Measurements from ENCODE around the gene SEMA4G. TPM values are rescaled to one million over a fixed set of nuclear protein-coding genes. Genes with fewer than 3 reads are reported as not detected.

SEMA4G gene
- total and polyA plus RNA-seq, 2 of the 13 experiments (the other 11 are each of a cell fraction or from before 2014, with no cell fraction given) = 46.2 to 207 TPM

DNA sequence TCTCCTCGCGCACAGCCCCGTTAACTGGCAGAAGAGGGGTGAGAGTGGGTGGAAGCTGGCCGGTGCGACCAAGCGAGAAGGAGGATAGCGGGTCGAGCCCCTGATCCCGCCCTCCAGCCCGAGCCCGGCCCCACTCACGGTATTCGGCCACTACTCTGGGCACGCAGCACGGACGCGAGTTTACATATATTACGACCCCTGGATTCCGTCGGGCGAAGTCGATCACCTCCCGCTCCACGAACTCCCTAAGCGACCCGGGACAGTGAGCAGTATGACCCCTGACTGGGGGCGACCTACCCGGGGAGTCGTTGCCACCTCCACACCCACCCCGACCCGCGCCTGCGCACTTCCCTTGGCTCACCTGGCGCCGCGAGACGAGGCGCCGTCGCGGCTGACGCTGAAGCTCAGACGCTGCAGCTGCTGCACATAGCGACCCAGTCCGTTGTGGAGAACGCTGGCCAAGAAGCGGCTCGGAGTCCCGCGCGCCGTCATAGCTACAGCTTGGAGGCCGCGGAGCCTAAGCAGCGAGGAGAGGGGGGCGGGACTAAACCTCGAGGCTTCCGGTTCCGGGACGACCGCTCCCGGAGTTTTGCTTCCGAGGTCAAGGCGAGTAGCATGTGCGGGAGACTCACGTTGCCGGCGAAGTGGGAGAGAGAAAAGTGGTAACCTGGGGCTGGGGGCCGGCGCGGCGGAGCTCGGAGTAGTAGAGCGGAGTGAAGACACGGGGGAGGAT, 17.8 kb downstream of the SEMA4G start, which contains the start of the genes MRPL43 and TWNK (continued):
- TF ChIP-seq PRDM15 (CRISPR knock-in tag; IDR thresholded peaks at IDR 0.05) (no peak), FLYWCH1 (CRISPR knock-in tag; IDR thresholded peaks at IDR 0.05) (no peak), ZNF746 (CRISPR knock-in tag; IDR thresholded peaks at IDR 0.05) (no peak), EHMT2 (IDR thresholded peaks at IDR 0.05; ENCODE audit: borderline replicate concordance, low read depth, low read length) (no peak), TOE1 (CRISPR knock-in tag; IDR thresholded peaks at IDR 0.05) (no peak), ZNF652 (CRISPR knock-in tag; IDR thresholded peaks at IDR 0.05; ENCODE audit: borderline replicate concordance, low read depth) (no peak), MAF1 (CRISPR knock-in tag; IDR thresholded peaks at IDR 0.05; ENCODE audit: borderline replicate concordance) (0 out of 2 replicates have a peak, but pooled peaks have one; percentile 40), HOXD1 (CRISPR knock-in tag; IDR thresholded peaks at IDR 0.05) (no peak), ZNF296 (CRISPR knock-in tag; conservative IDR thresholded peaks at IDR 0.05) (0 out of 2 replicates have a peak, but pooled peaks have one; percentile 31), ARNT (IDR thresholded peaks at IDR 0.05) (no peak)
- TF ChIP-seq, protein P1, sequence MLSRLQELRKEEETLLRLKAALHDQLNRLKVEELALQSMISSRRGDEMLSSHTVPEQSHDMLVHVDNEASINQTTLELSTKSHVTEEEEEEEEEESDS (CRISPR knock-in tag; IDR thresholded peaks at IDR 0.05; ENCODE audit: borderline replicate concordance) = 0 out of 2 replicates have a peak, but pooled peaks have one; percentile 47
- TF ChIP-seq, protein P2, sequence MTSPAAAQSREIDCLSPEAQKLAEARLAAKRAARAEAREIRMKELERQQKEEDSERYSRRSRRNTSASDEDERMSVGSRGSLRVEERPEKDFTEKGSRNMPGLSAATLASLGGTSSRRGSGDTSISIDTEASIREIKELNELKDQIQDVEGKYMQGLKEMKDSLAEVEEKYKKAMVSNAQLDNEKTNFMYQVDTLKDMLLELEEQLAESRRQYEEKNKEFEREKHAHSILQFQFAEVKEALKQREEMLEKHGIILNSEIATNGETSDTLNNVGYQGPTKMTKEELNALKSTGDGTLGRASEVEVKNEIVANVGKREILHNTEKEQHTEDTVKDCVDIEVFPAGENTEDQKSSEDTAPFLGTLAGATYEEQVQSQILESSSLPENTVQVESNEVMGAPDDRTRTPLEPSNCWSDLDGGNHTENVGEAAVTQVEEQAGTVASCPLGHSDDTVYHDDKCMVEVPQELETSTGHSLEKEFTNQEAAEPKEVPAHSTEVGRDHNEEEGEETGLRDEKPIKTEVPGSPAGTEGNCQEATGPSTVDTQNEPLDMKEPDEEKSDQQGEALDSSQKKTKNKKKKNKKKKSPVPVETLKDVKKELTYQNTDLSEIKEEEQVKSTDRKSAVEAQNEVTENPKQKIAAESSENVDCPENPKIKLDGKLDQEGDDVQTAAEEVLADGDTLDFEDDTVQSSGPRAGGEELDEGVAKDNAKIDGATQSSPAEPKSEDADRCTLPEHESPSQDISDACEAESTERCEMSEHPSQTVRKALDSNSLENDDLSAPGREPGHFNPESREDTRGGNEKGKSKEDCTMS (CRISPR knock-in tag; conservative IDR thresholded peaks at IDR 0.05) = no peak
- TF ChIP-seq, protein P3, sequence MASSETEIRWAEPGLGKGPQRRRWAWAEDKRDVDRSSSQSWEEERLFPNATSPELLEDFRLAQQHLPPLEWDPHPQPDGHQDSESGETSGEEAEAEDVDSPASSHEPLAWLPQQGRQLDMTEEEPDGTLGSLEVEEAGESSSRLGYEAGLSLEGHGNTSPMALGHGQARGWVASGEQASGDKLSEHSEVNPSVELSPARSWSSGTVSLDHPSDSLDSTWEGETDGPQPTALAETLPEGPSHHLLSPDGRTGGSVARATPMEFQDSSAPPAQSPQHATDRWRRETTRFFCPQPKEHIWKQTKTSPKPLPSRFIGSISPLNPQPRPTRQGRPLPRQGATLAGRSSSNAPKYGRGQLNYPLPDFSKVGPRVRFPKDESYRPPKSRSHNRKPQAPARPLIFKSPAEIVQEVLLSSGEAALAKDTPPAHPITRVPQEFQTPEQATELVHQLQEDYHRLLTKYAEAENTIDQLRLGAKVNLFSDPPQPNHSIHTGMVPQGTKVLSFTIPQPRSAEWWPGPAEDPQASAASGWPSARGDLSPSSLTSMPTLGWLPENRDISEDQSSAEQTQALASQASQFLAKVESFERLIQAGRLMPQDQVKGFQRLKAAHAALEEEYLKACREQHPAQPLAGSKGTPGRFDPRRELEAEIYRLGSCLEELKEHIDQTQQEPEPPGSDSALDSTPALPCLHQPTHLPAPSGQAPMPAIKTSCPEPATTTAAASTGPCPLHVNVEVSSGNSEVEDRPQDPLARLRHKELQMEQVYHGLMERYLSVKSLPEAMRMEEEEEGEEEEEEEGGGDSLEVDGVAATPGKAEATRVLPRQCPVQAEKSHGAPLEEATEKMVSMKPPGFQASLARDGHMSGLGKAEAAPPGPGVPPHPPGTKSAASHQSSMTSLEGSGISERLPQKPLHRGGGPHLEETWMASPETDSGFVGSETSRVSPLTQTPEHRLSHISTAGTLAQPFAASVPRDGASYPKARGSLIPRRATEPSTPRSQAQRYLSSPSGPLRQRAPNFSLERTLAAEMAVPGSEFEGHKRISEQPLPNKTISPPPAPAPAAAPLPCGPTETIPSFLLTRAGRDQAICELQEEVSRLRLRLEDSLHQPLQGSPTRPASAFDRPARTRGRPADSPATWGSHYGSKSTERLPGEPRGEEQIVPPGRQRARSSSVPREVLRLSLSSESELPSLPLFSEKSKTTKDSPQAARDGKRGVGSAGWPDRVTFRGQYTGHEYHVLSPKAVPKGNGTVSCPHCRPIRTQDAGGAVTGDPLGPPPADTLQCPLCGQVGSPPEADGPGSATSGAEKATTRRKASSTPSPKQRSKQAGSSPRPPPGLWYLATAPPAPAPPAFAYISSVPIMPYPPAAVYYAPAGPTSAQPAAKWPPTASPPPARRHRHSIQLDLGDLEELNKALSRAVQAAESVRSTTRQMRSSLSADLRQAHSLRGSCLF (CRISPR knock-in tag; IDR thresholded peaks at IDR 0.05; ENCODE audit: borderline replicate concordance) = no peak
